Caco-2 (cell line): ENCODE measurements around the gene GALR2. TPM values are rescaled to one million over a fixed set of nuclear protein-coding genes. Genes with fewer than 3 reads are reported as not detected.

Experiments
- BruUV-seq: library from RNA; stranded (reverse); fragments of 400-500 nt; replicated peaks from 2 replicates; lab custom pipeline; 2021; lab: Mats Ljungman, UMichigan
- CTCF ChIA-PET: fragments of 300-600 bp; sonication (Branson Sonifier 250); formaldehyde crosslinking; loops from one replicate; lab custom pipeline; 2022; ENCODE audit warnings: antibody characterized with exemption; lab: Charles Lee
- POLR2A ChIA-PET: fragments of 300-600 bp; sonication (Branson Sonifier 250); formaldehyde crosslinking; loops from one replicate; lab custom pipeline; 2022; ENCODE audit warnings: antibody characterized with exemption; lab: Charles Lee
- DNase-seq, 2 experiments: peaks; one replicate each; pipeline versions ENCODE4 v3.0.0 to v3.0.0-alpha.2; 2020 to 2022
- H3K27me3 ChIP-seq: replicated peaks from 2 replicates; pipeline ENCODE4 v1.6.0; 2011; ENCODE audit warnings: low read length; ENCODE audit not compliant: control insufficient read depth, insufficient read depth
- H3K36me3 ChIP-seq: 2 replicates; pipeline ENCODE4 v1.5.1; 2011; ENCODE audit warnings: low read length; ENCODE audit not compliant: control insufficient read depth, insufficient read depth
- H3K4me1 ChIP-seq: fragments of 250-450 bp; sonication (Bioruptor Pico); 2 replicates; pipeline ENCODE4 v1.5.1; 2020; ENCODE audit warnings: mild to moderate bottlenecking
- H3K4me3 ChIP-seq: 2 replicates; pipeline ENCODE4 v1.5.1; 2011; ENCODE audit warnings: low read depth, mild to moderate bottlenecking, control low read depth, low read length
- H3K9me3 ChIP-seq: fragments of 250-450 bp; sonication (Bioruptor Pico); 2 replicates; pipeline ENCODE4 v1.5.1; 2020; ENCODE audit warnings: mild to moderate bottlenecking, moderate library complexity
- H3K27ac Mint-ChIP-seq: one replicate; pipeline ENCODE4 v1.8.0; 2022; ENCODE audit warnings: mixed read lengths; ENCODE audit not compliant: unreplicated experiment
- H3K27me3 Mint-ChIP-seq: one replicate; pipeline ENCODE4 v1.8.0; 2022; ENCODE audit warnings: mixed read lengths; ENCODE audit not compliant: insufficient read depth, unreplicated experiment
- H3K36me3 Mint-ChIP-seq: one replicate; pipeline ENCODE4 v1.8.0; 2022; ENCODE audit warnings: mild to moderate bottlenecking, mixed read lengths; ENCODE audit not compliant: insufficient read depth, unreplicated experiment
- H3K4me1 Mint-ChIP-seq: one replicate; pipeline ENCODE4 v1.8.0; 2022; ENCODE audit warnings: low read depth, mixed read lengths; ENCODE audit not compliant: unreplicated experiment
- H3K4me3 Mint-ChIP-seq: one replicate; pipeline ENCODE4 v1.8.0; 2022; ENCODE audit warnings: mild to moderate bottlenecking, moderate library complexity, mixed read lengths; ENCODE audit not compliant: unreplicated experiment
- H3K9me3 Mint-ChIP-seq: one replicate; pipeline ENCODE4 v1.8.0; 2022; ENCODE audit warnings: mixed read lengths; ENCODE audit not compliant: unreplicated experiment
- CTCF ChIP-seq, 2 experiments: fragments of 200-600 bp in 1 of 2; IDR thresholded peaks; 1 replicate in 1 of 2; 2 replicates in 1 of 2; pipeline versions ENCODE4 v1.5.1 to v1.8.0; 2011 to 2022; ENCODE audit warnings: antibody characterized with exemption in 1 of 2, control low read depth in 1 of 2, inconsistent platforms in 1 of 2, low read depth in 1 of 2, low read length in 1 of 2, mild to moderate bottlenecking in 1 of 2, moderate library complexity in 1 of 2; ENCODE audit not compliant: insufficient read depth in 1 of 2, severe bottlenecking in 1 of 2, unreplicated experiment in 1 of 2
- intact Hi-C: fragments of 100-400 bp; cut with micrococcal nuclease; formaldehyde crosslinking; loops from one replicate; pipeline ENCODE4 v1.10.0; 2022; ENCODE audit not compliant: unreplicated experiment
- total RNA-seq: library from RNA; stranded (reverse); gene quantifications from 2 replicates; pipeline ENCODE4 v1.2.3, GENCODE V29; 2022

The GALR2 gene
- total RNA-seq, 1 experiment from 2014 or later = 0.50 TPM

DNA sequence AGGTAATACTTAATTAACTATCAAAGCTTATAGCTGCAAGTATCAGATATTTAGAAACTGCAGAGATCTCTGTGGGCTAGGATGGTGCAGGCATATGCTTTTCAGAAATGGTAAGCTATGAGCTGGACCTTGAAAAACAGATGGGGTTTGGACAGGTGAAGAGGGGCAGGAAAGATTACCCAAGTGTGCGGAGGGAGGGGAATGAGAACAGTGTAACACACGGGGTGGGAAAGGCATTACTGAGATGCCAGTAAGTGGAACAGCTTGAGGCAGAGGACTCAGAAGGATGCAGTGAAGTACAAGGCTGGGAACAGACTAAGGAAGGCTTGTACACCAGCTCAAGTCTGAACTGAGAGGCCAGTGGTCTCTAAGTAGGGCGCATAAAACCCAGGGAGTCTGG is 25.3 kb upstream of the GALR2 start:
- H3K36me3 Mint-ChIP-seq = peaks cover 93% of the 10 kb centered on the region
- TF ChIP-seq CTCF (IDR thresholded peaks at IDR 0.05; ENCODE audit: insufficient read depth in 1 of 2, low read depth in 1 of 2, low read length in 1 of 2, severe bottlenecking in 1 of 2, unreplicated experiment in 1 of 2) = no peak
- Histone ChIP-seq H3K4me1 (peaks cover 9% of the 10 kb centered on the region), H3K9me3 (no peaks in the 10 kb centered on the region), H3K4me3 (no peak overlapping the region), H3K36me3 (peaks cover 2% of the 10 kb centered on the region), H3K27me3 (no peaks in the 10 kb centered on the region)
- H3K27ac Mint-ChIP-seq = no peak overlapping the region
- peaks cover 9% of the 10 kb centered on the region for H3K4me1 Mint-ChIP-seq
- no TSS peak for BruUV-seq
- intact Hi-C loops = no loop called here
- no peak for DNase-seq
- H3K27me3 Mint-ChIP-seq = no peaks in the 10 kb centered on the region
- no peaks in the 10 kb centered on the region for H3K9me3 Mint-ChIP-seq
- CTCF ChIA-PET = interaction anchor here (0.5 to 0.7 kb wide), 2 partner anchors 130 to 172 kb away, joined by 3 read pairs; no protein-coding TSS in a partner anchor
- H3K4me3 Mint-ChIP-seq = no peak overlapping the region
- POLR2A ChIA-PET = no interaction called here

DNA sequence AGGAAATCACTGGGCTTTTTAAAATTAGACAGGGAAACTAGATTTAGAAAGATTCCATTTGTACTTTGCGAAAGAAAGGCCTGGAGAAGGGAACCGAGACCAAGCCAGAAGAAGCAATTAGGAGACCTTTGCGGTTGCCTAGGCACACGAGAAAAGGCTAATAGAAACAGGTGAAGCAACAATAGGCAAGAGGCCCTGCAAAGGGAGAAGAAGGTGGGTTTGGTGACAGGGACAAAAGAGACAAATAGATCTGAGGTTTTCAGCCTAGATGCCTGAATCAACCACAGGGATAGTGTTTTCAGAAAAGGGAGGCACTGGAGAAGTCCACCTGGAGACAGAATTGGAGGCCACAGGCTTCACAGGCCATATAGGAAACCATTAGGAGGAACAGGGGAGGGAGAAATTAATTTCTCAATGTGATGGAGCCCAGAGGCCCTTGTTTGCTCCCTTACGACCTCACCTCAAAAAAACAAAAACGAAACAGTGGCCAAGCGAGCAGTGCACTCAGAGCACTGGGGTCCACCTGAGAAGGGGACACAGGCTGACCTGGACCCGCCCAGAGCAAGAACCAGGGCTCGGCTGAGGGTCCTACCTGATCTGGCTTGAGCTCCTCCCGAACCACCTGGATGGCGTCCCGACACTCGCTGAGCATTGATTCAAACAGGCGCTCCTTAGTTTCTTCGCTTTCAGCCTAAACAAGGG is 24.6 kb upstream of the GALR2 start:
- no peaks in the 10 kb centered on the region for H3K27me3 Mint-ChIP-seq
- DNase-seq = no peak
- Histone ChIP-seq H3K4me1 (peaks cover 13% of the 10 kb centered on the region), H3K4me3 (no peak overlapping the region), H3K27me3 (no peaks in the 10 kb centered on the region), H3K36me3 (no peaks in the 10 kb centered on the region; the same call in none of the 2 replicates), H3K9me3 (no peaks in the 10 kb centered on the region)
- no peak overlapping the region for H3K27ac Mint-ChIP-seq
- no peaks in the 10 kb centered on the region for H3K9me3 Mint-ChIP-seq
- H3K4me3 Mint-ChIP-seq = no peak overlapping the region
- no TSS peak for BruUV-seq
- intact Hi-C loops = no loop called here
- no peak for TF ChIP-seq CTCF (IDR thresholded peaks at IDR 0.05; ENCODE audit: insufficient read depth in 1 of 2, low read depth in 1 of 2, low read length in 1 of 2, severe bottlenecking in 1 of 2, unreplicated experiment in 1 of 2)
- H3K4me1 Mint-ChIP-seq = peaks cover 9% of the 10 kb centered on the region
- ChIA-PET POLR2A (no interaction called here), CTCF (interaction anchor here (0.5 kb wide), 1 partner anchor 625 kb away, joined by 4 read pairs; no protein-coding TSS in a partner anchor)
- peaks cover 91% of the 10 kb centered on the region for H3K36me3 Mint-ChIP-seq

GRCh38 chr17:76050538-76051467 is 23.8 kb upstream of the GALR2 start:
- Mint-ChIP-seq H3K4me3 (no peak overlapping the region), H3K36me3 (peaks cover 89% of the 10 kb centered on the region), H3K27me3 (no peaks in the 10 kb centered on the region), H3K27ac (no peak overlapping the region), H3K4me1 (peaks cover 9% of the 10 kb centered on the region), H3K9me3 (no peaks in the 10 kb centered on the region)
- Histone ChIP-seq H3K27me3 (no peaks in the 10 kb centered on the region), H3K36me3 (no peaks in the 10 kb centered on the region; the same call in none of the 2 replicates), H3K9me3 (no peaks in the 10 kb centered on the region), H3K4me3 (no peak overlapping the region), H3K4me1 (peaks cover 13% of the 10 kb centered on the region)
- DNase-seq = no peak
- POLR2A ChIA-PET = no interaction called here
- intact Hi-C loops = no loop called here
- CTCF ChIA-PET = no interaction called here
- no TSS peak for BruUV-seq
- no peak for TF ChIP-seq CTCF (IDR thresholded peaks at IDR 0.05; ENCODE audit: insufficient read depth in 1 of 2, low read depth in 1 of 2, low read length in 1 of 2, severe bottlenecking in 1 of 2, unreplicated experiment in 1 of 2)
